HG03159 (cell line): ENCODE results near the gene ARHGAP10.
A peak's percentile ranks its signal among the peaks of the same experiment; 100 is the strongest.

Experiments
- ATAC-seq: cut with Tn5 transposase; IDR thresholded peaks from one replicate; pipeline ENCODE4 v1.9.1; 2021; ENCODE audit warnings: mild to moderate bottlenecking, moderate library complexity; ENCODE audit not compliant: unreplicated experiment

ARHGAP10 gene

DNA sequence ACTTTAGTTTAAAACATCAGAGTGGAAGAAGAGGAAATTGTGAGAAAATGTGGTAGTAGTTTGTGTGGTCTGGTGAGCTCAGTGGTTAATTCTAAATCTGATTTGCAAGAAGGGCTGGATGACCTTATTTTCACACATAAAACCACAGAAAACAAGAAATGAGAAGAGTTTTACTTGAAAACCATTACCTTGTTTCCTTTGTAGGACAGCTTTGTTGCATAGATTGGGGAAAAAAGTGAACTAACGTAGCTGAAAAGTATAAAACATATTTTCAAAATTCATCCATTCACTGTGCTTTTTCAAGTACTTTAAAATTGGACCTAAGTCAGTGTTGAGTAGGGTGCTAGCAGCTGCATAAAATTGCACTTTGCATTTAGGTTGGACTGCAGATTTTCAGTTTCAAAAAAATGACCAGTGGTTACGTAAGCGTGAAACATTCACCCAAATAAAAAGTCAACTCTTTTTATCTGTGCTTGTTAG lies 211.3 kb downstream of the ARHGAP10 start:
- peak; percentile 95 for ATAC-seq

DNA sequence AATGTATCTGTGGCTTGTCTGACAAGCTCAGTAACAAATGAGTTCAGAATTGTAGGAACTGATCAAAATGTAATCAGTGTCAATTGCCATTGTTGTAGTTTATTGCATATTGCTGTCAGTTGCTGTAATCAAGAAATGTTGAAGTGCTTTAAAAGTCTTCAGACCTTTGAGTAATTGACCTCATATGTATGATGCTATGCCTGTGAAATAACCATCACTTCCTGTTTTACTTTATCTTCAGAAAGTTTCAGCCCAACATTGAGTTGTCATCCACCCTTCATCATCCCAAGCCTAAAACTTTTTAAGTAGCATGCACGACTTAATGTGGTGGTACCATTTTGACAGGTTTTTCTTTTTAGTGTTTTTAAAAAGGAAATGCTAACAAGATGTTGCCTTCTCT lies 212.4 kb downstream of the ARHGAP10 start:
- peak; percentile 32 for ATAC-seq

DNA sequence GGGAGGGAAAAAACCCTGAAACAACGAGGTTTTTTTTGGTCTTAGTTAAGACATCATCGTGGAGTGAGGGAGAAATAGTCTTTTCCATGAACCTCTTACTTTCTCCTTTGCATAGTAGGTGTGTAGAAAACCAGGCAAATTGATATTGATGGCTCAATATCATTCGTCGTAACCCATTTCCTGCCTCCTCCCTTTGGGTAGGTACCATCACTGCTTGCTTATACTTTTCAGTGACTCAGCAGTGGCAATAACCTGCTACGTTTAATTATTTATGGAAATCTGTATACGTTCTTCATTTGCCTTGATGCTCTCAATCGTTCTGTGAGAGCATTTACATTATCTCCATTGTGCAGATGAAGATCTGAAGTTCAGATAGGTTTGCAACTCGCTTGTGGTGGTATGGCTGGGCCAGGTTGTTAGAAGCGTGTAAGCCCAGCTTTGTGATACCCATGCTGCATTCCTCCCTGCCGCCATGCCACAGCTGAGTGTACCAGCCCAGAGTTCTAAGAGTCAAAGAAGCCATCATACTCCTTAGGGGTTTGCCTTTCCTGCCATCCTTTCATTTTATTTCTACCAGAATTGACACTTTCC lies 212.9 kb downstream of the ARHGAP10 start:
- no peak for ATAC-seq

DNA sequence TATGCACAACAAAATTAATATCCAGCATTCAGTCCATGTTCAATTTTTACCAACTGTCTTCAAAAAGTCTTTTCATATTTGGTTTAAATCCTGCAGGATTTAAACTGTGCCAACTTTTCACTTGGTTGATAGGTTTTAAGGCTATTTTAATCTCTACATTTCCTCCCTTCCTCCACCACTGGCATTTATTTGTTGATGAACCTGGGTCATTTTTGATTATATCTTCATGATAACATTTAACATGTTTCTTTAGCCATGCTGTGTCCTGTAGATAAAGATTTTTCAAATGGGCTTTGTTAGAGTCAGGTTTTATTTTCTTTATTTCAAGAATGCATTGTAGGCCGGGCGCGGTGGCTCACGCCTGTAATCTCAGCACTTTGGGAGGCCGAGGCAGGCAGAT lies 216.4 kb downstream of the ARHGAP10 start:
- no peak for ATAC-seq

GRCh38 chr4:147950261-147950660 lies 218.4 kb downstream of the ARHGAP10 start:
- no peak for ATAC-seq

DNA sequence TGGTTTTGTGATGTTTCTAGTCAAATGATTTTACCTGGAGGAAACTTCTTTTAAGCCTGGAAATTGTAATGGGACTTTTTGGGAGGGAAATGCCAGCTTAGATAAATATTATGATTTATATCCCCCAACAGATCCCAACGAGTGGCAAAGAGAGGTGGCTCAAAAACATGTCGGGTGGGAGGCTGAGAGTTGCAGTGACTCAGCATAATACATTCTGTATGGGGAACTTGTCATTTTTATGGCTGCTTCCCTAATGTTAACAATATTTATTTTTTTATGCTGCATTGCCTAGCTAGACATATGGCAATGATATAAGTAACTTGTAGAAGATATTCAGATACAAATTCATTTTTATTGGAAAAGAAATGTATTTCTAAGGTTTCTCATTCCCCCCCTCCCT lies 219.0 kb downstream of the ARHGAP10 start:
- no peak for ATAC-seq

- ATAC-seq = no peak
Observed at GRCh38 chr4:147954850-147955249, 223.0 kb downstream of the ARHGAP10 start.

- no peak for ATAC-seq
Observed at GRCh38 chr4:147955827-147956558, 224.1 kb downstream of the ARHGAP10 start.

DNA sequence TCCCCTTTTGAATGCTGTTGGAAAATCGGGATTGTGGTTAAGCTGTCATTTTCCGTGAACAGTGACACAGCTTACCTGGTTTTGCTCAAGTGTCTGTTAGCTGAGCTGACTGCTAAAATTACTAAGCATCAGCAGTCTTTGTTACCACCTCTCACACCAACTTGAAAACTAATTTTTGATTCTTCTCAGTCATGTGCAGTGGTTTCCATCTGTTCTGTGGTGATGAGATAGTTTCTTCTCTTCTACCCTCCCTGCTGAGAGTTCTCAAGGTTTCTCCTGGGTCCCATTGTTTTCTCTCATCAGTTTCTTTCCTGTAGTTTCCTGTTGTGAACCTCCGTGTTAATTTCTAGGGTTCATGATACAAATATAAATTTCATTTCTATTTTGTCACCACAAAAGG lies 225.6 kb downstream of the ARHGAP10 start:
- no peak for ATAC-seq

DNA sequence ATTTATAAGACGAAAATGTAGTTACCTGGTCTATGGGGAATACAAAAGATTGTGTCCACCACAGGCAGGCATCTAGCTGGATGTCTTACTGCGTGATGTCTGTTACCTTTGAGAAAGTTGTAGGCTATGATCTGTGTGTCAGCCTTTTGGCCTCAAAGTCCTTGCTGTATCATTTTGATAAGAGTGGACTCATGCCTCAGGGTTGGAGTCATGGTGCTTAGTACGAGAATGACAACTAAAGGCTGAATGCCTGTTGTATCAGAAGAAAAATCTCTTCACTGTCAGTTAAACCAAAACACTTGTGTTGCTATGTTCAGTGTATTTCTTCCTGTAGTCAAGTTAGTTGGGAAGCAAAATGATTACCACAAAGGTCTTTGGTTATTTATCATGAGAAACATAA lies 226.2 kb downstream of the ARHGAP10 start:
- ATAC-seq = no peak

- no peak for ATAC-seq
Observed at GRCh38 chr4:147958489-147959065, 226.7 kb downstream of the ARHGAP10 start.

DNA sequence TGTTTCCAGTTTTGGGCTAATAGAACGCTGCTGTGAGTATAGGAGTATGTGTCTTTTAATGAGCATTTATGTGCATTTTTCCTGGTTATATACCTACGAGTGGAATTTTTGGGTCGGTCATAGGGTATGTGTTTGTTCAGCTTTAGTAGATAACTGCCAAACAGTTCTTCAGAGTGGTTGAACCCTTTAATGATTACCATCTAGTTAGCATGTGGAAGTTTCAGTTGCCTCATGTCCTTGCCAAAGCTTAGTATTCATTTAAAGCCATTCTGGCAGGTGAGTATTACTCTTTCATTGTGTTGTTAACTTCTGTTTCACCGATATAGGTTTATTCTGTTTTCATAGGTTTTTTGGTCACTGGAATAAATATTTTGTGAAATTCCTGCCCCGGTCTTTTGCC lies 229.1 kb downstream of the ARHGAP10 start:
- peak; percentile 80 for ATAC-seq

DNA sequence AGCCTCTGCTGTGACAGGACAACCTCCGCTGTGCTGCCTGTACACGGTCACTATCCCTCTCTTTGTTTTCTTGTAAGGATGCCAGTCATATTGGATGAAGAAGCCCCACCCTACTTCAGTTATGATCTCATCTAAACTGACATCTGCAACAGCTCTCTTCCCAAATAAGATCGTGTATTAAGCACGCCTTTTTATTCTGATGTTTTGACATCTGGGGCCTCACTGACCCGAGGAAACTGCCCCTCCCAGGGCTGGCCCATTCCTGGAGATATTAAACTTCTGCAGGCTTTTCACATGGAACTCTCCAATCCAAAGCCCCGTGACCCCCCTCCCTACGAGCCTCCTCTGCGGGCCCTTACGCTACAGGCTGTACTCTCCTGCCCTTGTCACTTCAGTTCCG lies 232.0 kb downstream of the ARHGAP10 start:
- ATAC-seq = no peak

DNA sequence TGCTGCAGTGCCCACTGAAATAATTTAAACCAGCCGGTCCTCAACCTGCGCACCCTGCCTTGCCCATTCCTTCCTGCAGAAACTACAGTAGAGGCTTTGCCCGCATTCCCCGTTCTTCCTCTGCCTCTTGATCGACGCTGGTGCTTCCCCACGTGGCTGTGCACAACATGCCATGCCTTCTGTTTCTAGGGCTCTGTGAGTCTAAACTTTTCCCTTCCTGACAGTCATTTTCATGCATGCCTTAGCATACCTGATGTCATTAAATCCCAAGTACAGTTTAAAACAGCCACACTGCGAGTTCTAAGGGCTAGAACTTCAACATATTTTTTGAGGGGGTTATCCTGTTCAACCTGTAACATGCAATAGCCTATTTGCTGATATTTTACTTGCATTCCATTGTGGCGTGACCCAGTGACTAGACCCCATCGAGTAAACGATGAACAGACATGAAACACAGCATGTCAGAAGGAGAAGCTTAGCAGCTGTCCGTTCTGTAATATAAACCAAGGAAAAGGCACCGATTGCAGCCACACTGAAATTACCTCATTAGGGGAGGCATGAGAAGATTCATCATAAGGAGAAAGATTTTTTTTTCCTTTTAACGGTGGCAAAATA lies 232.5 kb downstream of the ARHGAP10 start:
- no peak for ATAC-seq

GRCh38 chr4:147965056-147965455 lies 233.2 kb downstream of the ARHGAP10 start:
- no peak for ATAC-seq

GRCh38 chr4:147965873-147966272 lies 234.0 kb downstream of the ARHGAP10 start:
- ATAC-seq = no peak

- ATAC-seq = no peak
Observed at GRCh38 chr4:147968641-147969040, 236.8 kb downstream of the ARHGAP10 start.

DNA sequence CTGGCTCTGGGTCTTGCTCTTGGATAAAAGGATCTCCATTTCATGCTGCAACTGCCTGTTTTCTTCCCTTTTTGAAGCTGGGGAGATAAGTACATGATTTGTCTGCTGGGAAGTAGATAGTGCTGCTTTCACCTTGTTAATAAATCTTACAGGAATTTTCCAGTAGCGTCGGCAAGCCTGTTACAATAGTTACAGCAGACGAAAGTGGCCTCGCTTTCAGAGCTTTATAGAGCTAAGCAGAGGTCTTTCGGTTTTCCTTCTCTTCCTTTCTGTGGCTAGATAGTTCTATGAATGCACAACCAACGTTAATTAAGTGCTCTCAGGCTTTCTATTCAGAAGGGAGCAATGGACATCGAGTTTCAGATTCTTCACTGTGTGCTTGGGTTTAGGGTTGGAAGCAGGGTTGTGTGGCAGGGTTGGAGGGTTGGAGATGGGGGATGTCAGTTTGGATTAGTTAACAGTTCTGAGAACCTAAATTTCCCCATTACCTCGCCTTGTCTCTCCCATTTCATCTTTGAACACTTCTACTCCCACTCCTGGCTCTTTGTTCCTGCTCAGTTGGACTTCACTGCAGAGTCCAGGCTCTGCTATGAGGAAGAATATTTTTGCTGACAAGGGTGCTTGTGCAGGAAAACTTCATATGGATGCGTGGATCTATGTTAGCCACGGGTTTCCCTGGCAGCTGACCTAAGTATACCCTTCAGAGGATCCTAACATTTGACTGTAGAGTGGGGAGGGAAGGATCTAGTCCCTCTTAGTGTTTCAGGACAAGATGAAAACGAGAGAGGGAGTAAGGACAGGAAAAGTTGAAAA lies 237.9 kb downstream of the ARHGAP10 start:
- peak; percentile 62 for ATAC-seq

- ATAC-seq = no peak
Observed at GRCh38 chr4:147971116-147971515, 239.2 kb downstream of the ARHGAP10 start.

GRCh38 chr4:147975325-147975724 lies 243.4 kb downstream of the ARHGAP10 start:
- no peak for ATAC-seq
